OCI-LY3 (cell line): ENCODE measurements around the gene RERG.

Experiments used
- H2AFZ ChIP-seq: fragments of 200-600, 300-600 bp; shearing (Covaris generic); 2 replicates; pipeline ENCODE4 v1.6.0; 2014; ENCODE audit warnings: antibody characterized with exemption, low read depth, low read length
- H3K27ac ChIP-seq: fragments of 200-600, 300-600 bp; sonication (generic); 2 replicates; pipeline ENCODE4 v1.5.1; 2014; ENCODE audit warnings: mild to moderate bottlenecking, low read length, moderate library complexity, mixed read lengths
- H3K27me3 ChIP-seq: fragments of 200-600, 300-600 bp; sonication (generic); 2 replicates; pipeline ENCODE4 v1.6.1; 2014; ENCODE audit warnings: low read depth, low read length, mixed read lengths
- H3K36me3 ChIP-seq: fragments of 200-600, 300-600 bp; sonication (generic); replicated peaks from 2 replicates; pipeline ENCODE3; 2014; ENCODE audit warnings: low read depth, low read length, mixed read lengths
- H3K4me1 ChIP-seq: fragments of 300-600, 200-600 bp; sonication (generic); 2 replicates; pipeline ENCODE4 v1.6.1; 2014; ENCODE audit warnings: low read length, mixed read lengths
- H3K4me2 ChIP-seq: fragments of 200-600, 300-600 bp; sonication (generic); 2 replicates; pipeline ENCODE4 v1.6.1; 2014; ENCODE audit warnings: low read length, mixed read lengths
- H3K4me3 ChIP-seq: fragments of 300-600, 200-600 bp; sonication (generic); 2 replicates; pipeline ENCODE4 v1.5.1; 2014; ENCODE audit warnings: antibody characterized with exemption, mild to moderate bottlenecking, low read length, moderate library complexity
- H3K79me2 ChIP-seq: fragments of 300-600, 200-600 bp; shearing (Covaris generic); 2 replicates; pipeline ENCODE4 v1.6.1; 2014; ENCODE audit warnings: mild to moderate bottlenecking, low read length, mixed read lengths
- H3K9ac ChIP-seq: fragments of 300-600, 200-600 bp; shearing (Covaris generic); 2 replicates; pipeline ENCODE4 v1.6.0; 2014; ENCODE audit warnings: mild to moderate bottlenecking, low read length, moderate library complexity
- H3K9me3 ChIP-seq: fragments of 200-600, 300-600 bp; shearing (Covaris generic); 2 replicates; pipeline ENCODE4 v1.6.1; 2014; ENCODE audit warnings: low read length, mixed read lengths; ENCODE audit not compliant: insufficient read depth
- H4K20me1 ChIP-seq: fragments of 200-600, 300-600 bp; sonication (generic); 2 replicates; pipeline ENCODE4 v1.6.1; 2016; ENCODE audit warnings: low read length, mixed read lengths; ENCODE audit not compliant: insufficient read depth
- EZH2phosphoT487 ChIP-seq: fragments of 200-600 bp; shearing (Covaris generic); IDR thresholded peaks from 2 replicates; pipeline ENCODE4 v1.6.1; 2018; ENCODE audit warnings: antibody characterized with exemption, mixed run types, low read depth
- TF ChIP-seq, protein P1 (sequence below): fragments of 200-600, 300-600 bp; sonication (generic); IDR thresholded peaks from 2 replicates; pipeline ENCODE4 v1.5.1; 2014; ENCODE audit warnings: antibody characterized with exemption, low read length, low read depth

RERG gene

DNA sequence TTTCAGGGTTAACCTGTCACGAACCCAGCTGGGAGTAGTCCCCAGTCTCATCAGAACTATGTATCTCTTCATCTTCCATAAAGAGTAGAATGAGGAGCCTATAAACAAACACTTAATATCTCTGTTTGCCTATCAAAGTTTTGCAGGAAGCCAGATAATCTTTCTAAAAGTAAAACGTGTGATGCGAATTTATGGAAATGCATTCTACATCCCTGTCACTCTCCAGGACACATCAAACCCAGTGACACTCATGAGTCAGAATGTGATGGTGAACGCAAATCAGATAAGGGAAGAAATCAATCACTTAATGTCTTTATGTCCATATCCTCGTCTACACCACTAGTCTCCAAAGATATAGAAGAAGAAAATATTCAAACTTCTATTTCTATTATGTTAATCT is 37.4 kb downstream of the RERG start:
- Histone ChIP-seq H3K27me3 (peaks cover 4% of the 10 kb centered on the region; the same call in 1 of the 2 replicates), H3K79me2 (no peaks in the 10 kb centered on the region), H3K4me3 (no peak overlapping the region), H3K4me1 (peaks cover 7% of the 10 kb centered on the region), H2AFZ (no peak overlapping the region), H3K36me3 (no peaks in the 10 kb centered on the region), H4K20me1 (no peaks in the 10 kb centered on the region), H3K27ac (no peak overlapping the region), H3K4me2 (no peak overlapping the region; the same call in 1 of the 2 replicates), H3K9me3 (no peaks in the 10 kb centered on the region), H3K9ac (no peak overlapping the region)
- TF ChIP-seq EZH2phosphoT487, result no peak
- TF ChIP-seq, protein P1, sequence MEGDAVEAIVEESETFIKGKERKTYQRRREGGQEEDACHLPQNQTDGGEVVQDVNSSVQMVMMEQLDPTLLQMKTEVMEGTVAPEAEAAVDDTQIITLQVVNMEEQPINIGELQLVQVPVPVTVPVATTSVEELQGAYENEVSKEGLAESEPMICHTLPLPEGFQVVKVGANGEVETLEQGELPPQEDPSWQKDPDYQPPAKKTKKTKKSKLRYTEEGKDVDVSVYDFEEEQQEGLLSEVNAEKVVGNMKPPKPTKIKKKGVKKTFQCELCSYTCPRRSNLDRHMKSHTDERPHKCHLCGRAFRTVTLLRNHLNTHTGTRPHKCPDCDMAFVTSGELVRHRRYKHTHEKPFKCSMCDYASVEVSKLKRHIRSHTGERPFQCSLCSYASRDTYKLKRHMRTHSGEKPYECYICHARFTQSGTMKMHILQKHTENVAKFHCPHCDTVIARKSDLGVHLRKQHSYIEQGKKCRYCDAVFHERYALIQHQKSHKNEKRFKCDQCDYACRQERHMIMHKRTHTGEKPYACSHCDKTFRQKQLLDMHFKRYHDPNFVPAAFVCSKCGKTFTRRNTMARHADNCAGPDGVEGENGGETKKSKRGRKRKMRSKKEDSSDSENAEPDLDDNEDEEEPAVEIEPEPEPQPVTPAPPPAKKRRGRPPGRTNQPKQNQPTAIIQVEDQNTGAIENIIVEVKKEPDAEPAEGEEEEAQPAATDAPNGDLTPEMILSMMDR, result no peak

DNA sequence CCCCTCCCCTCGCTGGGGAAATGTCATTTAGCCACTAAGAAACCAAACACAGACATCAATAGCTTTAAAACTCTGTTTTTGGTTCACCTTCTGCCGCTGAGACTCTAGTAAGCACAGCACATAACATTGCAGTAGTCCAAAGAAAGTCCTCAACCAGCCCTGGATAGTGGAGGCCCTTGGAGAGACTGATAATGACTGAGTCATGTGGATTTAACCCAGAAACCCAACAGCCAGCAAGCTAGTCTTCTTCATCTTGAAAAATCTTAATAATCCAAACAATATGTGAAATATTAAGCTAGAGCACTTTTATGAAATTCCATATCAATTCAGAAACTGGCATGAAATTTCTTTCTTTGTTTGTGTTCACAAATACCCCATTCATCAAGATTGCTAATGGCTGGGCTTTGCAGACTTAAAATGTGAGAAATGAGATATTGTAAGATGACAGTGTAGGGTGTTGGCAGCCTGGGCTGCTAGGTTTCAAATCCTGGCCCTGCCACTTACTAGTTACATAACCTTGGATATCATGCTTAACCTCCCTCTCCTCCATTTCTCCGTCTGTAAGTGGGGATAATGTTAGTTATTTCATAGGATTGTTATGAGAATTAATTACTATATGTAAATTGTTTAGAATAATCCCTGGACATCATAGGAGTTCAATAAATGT is 40.1 kb downstream of the RERG start:
- H3K9ac ChIP-seq, result no peak overlapping the region
- no peak for TF ChIP-seq EZH2phosphoT487
- TF ChIP-seq, protein P1, result no peak
- H3K27ac ChIP-seq, result no peak overlapping the region
- H4K20me1 ChIP-seq, result no peaks in the 10 kb centered on the region
- H3K4me3 ChIP-seq, result no peak overlapping the region
- peaks cover 4% of the 10 kb centered on the region; the same call in 1 of the 2 replicates for H3K27me3 ChIP-seq
- H3K4me2 ChIP-seq, result no peak overlapping the region
- no peak overlapping the region for H2AFZ ChIP-seq
- H3K4me1 ChIP-seq, result peaks cover 4% of the 10 kb centered on the region
- H3K36me3 ChIP-seq, result no peaks in the 10 kb centered on the region
- H3K9me3 ChIP-seq, result no peaks in the 10 kb centered on the region
- no peaks in the 10 kb centered on the region for H3K79me2 ChIP-seq

DNA sequence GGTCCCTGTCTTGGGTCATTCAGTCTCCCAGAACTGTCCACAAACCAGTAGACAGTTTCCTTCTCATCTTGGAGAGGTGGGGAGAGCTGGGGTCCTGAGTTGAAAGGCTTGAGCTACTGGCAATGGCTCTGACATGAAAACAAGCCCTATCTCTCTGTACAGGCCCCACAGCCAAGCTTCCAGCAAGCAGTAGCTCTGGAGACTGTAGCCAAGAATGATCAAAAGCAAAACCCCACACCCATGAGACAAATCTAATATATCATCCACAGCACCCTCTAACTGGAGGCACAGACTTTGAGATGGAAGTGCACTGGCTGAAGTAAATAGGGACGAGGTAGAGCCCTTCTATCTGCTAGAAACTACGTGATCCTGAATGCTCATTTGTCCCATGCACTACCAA is 40.9 kb downstream of the RERG start:
- Histone ChIP-seq H3K27me3 (peaks cover 4% of the 10 kb centered on the region; the same call in 1 of the 2 replicates), H3K4me1 (peaks cover 4% of the 10 kb centered on the region), H3K79me2 (no peaks in the 10 kb centered on the region), H3K4me2 (no peak overlapping the region), H3K9ac (no peak overlapping the region), H3K36me3 (no peaks in the 10 kb centered on the region), H3K9me3 (no peaks in the 10 kb centered on the region), H3K27ac (no peak overlapping the region), H4K20me1 (no peaks in the 10 kb centered on the region), H2AFZ (no peak overlapping the region), H3K4me3 (no peak overlapping the region)
- no peak for TF ChIP-seq EZH2phosphoT487
- TF ChIP-seq, protein P1, result no peak

DNA sequence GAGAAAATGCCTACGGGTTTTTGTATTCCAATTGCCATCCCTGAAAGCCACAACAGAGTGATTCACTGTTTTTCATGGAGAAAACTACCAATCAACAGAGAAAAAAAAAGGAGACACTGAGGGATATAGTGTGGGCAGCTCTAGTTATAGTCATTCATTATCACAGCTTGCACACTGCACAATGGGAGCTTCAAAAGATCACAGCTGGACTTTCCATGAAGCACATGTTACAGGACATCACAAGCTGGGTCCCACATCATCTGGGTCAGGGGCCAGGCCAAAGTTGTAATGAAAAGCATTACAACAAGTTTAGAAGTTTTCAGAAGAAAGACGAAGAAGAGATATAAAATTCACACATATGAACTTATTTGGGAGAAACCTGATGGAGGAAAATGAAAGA is 41.5 kb downstream of the RERG start:
- TF ChIP-seq EZH2phosphoT487, result no peak
- TF ChIP-seq, protein P1, result no peak
- Histone ChIP-seq H3K4me2 (no peak overlapping the region), H2AFZ (no peak overlapping the region), H4K20me1 (no peaks in the 10 kb centered on the region), H3K36me3 (no peaks in the 10 kb centered on the region), H3K9me3 (no peaks in the 10 kb centered on the region), H3K27ac (no peak overlapping the region), H3K9ac (no peak overlapping the region), H3K79me2 (no peaks in the 10 kb centered on the region), H3K27me3 (peaks cover 4% of the 10 kb centered on the region; the same call in 1 of the 2 replicates), H3K4me1 (peaks cover 4% of the 10 kb centered on the region), H3K4me3 (no peak overlapping the region)
